HG02840 (cell line): ENCODE results near the gene NPL.

Experiments
- ATAC-seq: cut with Tn5 transposase; IDR thresholded peaks from one replicate; pipeline ENCODE4 v1.9.1; 2021; ENCODE audit warnings: mild to moderate bottlenecking, moderate library complexity, moderate number of reproducible peaks; ENCODE audit not compliant: unreplicated experiment, low FRiP score

NPL gene, protein sequence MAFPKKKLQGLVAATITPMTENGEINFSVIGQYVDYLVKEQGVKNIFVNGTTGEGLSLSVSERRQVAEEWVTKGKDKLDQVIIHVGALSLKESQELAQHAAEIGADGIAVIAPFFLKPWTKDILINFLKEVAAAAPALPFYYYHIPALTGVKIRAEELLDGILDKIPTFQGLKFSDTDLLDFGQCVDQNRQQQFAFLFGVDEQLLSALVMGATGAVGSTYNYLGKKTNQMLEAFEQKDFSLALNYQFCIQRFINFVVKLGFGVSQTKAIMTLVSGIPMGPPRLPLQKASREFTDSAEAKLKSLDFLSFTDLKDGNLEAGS

DNA sequence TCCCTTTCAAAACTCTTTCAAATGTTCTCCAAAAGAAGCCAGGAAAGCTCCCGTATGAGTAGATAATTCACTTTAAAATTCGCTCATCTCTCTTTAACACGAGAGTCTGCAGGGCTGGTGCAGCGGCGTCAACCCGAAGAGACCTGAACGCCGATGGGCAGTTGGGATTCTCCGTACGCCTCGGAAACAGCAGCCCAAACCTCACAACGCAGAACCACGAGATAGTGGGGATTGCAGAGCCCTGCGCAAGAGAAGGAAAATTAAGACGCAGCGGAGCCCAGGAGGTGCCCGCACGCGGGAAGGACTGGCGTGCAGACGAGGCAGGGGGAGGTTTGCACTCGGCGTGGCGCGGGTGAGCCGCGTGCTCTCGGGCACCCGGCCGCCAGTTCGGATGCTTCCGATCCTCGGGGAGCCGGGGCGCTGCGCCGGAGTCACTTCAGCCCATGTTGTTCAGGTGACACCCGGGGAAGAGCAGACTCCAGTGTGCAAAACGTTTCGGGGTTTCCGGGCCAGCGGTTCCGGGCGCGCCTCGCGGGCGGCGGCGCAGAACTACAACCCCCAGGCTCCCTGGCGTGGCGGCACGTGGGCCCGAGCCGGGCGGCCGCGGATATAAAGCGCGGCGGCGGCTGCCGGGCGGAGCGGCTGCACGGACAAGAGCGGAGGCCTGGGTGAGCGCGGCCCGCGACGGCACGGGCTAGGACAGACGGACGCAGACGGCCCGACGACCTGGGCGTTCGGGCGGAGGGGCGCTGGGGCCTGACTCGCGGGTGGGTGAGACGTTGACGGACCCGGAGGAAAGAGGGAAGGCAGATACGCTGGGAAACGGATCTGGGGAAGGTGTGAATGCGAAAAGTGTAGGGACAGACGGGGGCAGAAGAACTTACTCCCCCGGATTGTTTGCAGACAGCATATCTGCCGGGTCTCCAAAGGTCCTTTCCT is at the start of gene NPL:
TSS of gene NPL (plus strand) at position 636 of the 939 bp plus-strand sequence. CDS start 4,599 bp downstream, outside the sequence.
- ATAC-seq, result peak; percentile 87

DNA sequence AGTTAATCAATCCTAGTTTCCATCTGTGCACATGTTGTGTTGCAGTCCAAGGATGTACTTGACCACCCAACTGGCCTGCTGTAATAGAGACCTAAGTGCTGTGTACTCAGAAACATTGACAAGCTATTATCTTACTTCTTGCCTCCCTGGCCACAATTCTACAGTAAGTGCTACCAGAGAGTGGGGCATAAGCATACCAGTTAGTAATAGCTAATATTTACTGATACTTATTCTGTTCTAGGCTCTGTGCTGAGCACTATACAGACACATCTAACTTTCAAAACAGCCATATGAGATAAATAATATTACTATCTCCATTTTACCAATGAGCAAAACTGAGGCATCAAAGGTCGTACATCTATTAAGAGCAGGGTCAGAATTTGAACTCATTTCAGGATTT is 49.5 kb upstream of the NPL start:
- ATAC-seq, result no peak

DNA sequence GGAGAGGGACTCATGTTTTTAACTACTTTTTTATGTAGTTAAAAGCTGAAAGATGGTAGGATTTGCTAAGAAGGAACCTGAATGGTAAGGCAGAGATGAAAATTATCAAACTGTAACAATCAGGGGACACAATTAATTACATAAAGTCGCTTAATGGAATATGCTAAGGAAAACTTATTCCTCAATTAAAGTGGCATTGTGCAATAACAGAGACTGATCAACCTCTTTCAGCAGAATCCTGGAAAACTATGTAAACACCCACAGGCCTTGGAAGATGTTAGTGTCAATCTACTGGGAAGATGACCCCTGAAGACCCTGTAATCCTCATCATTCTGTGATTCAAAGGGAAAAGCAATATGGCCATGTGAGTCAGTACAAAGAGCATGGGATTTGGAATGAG is 46.8 kb upstream of the NPL start:
- no peak for ATAC-seq

DNA sequence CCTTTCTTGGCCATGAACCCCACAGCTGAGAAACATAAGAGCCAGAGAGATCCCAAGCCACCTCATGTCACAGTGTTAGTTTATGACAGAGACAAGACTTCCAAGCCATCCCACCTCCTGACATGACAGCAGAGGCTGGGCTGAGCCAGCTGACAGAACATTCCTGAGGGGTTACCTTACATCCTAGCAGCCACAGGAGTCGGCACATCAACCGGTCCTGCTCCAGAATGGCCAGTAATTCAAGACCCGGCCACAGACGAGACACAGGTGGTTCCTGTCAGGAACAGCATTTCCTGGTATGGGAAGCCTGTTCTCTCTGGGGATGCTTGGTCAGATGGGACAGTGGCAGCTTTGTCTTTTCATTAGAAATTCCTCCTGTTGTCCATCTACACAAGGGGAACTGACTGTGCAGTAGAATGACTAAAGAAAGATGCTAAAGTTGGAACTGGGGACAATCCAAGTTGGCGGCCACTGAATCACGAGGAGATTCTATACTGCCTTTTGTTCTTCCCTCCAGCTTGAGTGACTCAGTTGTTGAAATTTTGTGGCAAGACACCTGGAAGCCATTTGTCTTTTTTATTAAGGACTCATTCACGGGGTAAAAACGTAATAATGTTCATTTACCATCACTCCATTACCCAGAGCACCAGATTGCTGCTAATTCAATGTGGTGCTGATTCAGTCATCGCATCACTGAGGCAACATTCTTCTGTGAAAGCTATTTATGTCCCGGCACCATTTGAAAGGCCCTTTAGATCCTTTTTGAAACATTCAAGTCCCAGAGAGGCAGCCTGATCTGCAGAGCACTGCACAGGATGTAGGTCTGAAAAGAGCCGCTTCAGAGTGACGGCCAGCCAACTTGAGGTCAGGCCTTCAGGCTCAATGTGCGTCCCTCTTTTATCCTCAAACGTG is 37.2 kb upstream of the NPL start:
- ATAC-seq, result no peak

DNA sequence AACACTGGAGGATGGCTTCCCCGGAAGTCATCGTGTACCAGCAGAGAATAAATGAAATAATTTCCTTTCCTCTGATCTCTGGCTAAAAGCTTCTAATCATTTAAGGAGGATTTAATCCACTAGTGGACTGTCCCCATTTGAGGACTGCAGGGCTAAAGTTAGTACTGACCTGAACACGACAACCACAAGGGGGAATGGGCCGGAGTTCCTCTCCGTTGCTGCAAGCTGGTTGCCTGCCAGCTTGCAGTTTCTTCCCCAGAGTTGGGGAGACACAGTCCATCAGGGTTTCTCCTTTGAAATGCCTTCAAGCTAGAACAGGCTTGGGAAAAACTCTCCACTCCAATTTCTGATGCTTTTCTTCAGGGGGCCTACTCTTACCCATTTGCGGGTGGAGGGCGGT is 35.5 kb upstream of the NPL start:
- no peak for ATAC-seq

DNA sequence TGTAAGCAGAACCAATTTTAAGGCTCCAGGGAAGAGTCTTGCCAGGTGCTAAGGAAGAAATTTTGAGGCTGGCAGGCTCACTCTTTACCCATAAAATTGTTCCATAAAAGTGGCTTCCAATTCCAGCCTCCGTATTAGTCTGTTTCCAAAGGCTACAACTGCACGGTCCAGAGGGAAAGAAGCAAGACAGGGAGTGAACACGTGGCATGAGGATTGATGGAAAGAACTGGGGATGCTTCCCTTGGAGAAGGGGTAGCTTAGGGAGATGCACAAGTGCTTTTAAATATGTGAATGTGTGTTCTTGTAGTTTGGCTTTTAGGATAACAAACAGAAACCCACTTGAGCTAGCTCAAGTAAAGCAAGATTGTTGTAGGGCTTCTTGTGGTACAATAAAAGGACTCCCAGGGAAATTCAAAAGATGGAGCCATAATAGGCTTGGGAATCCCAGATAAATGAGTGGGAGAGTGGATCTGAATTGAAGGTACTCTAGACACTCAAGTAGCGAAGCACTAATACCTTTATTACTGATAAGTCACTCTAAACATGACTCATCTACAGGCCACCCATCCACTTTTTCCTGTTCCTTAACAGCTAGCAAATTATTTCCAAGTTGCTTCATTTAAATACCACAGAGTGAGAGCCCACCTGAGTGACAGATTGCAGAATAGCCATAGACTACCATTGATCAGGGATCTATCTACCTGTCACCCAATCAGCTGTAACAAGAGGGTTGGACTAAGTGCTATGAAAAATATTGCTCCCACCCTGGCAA is 34.8 kb upstream of the NPL start:
- no peak for ATAC-seq

DNA sequence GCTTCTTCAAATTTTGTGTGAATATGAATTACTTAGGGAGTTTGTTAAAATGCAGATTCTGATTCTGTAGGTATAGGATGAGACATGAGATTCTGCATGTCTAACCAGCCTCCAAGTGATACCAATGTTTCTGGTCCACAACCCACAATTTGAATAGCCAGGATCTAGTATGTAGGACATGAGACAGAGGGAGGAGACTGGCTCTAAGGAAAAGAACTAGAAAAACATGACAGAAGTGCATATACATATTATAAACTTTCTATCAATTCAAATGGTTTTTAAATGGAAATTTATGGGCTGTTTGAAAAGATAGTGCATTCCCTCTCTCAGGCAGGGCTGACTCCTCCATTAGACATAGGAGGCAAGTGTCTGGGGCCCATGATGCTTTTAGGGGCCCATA is 33.9 kb upstream of the NPL start:
- ATAC-seq, result no peak

DNA sequence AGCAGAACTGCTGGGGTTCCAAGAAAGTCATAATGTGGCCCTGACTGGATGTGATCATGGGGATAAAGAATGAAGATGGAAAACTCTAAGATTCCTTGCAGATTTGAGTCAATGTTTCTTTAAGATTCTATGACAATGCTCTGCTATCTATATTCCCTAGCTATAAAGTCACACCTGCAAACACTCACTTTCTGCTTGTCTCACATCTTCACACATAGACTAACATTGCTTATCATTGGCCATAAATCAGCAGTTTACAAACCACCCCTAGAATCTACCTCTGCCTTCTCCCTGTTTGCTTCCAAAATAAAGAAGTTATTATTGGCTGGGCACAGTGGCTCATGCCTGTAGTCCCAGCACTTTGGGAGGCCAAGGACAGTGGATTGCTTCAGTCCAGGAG is 33.1 kb upstream of the NPL start:
- ATAC-seq, result no peak

DNA sequence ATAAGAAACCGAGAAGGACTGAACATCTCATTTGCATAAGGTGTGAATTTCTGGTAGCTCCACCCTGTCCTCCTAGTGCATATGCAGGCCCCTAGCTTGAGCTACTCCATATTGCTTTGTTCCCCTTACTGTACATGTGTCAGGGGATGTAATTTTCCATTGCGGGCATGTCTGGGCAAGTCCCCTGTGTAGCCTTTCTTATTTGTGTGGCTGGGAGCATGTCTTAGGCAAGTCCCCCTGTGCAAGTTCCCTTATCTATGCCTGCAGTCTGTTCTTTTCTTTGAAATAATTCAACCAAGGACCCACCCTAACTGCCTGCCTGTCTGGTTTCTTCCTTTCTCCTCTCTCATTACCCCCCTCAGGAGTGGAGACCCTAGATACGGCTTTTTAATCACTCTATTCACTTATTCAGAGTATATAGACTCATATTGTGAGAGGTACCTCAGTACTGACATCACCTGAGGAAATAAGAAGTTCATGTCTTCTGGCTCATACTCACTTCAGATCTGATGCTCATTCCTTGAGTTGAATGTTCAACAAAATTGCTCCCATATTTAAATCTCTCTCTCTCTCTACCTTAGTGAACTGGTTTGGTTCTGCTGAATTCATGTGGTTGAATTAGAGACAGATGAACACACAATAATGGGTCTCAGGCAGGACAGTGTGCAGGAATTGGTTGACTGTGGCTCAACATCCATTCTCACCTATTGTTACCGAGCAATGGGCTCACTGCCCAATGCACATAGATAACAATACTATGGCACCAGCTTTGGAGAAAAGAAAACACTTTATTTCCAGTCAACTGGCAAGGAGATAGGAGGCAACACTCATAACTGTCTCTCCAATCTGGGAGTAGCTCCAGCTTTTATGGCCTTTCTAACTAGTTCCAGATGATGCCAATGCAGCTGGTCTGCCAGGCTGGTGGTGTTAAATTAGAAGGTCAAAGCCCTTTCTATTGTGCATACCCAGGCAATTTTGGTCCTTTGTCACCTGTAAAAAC is 27.9 kb upstream of the NPL start:
- no peak for ATAC-seq

DNA sequence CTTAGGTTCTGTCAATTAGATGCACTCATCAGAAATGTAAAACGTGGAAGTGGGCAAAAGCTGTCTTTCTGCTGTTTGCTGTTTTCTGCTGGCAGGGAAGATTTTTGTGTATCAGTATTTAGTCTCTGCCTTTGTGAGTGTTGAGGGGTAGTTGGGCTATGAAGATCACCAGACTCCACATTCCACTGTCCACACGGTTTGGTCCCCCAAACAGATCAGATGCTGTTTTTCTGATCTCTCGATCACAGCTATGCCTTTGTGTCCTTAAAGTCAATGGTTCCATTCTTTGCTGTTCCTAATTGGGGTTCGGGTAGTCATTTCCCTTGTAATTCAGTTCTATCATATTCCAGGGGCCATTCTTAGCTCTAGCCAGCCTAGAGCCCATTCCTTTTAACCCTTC is 27.0 kb upstream of the NPL start:
- ATAC-seq, result no peak

DNA sequence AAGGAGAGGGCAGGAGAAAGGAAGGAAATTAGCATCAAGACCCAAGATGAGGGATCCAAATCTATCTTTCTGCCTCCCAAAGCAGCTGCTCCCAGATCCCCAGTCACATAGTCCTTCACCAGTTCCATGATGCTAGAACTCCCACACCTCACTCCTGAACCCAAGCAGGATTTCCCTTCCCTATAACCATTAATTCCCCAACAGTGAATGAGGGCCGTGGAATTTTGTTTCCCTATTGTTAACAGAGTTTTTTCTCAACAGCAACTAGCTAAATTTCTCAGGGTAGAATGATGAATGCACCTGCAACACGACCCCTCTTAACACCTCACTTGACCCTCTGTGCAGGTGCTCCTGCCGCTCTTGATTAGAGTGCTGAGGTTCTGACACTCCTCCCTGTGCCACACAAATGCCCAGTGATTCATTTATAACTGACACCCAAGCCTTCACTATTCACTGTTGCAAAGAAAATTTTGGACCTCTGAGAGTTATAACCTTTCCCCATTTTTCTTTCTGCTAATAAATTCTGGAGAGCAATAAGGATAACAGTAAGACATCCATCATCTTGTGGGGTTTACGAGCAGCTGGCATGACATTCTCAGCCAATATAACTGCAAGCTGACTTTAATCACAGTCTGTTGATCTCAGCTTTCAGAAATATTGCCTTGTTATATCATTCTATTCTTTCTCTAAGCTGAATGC is 25.4 kb upstream of the NPL start:
- no peak for ATAC-seq

DNA sequence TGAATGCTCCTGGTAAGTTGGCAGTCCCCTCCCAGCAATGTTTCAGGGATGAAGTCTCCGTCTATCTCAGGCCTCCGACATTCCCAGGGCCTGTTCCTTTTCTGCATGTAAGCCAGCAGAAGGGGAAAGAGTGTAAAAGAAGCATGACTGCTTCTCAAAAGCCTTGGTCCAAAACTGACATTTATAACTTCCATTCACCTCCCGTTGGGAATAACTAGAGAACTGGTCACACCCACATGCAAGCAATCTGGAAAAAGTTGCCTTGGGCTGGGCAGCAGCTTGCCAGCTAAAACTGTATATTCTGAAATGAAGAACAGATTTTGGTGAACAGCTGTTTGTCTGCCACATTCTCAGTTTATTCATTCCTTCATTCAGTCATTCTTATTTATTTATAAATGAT is 24.2 kb upstream of the NPL start:
- no peak for ATAC-seq

DNA sequence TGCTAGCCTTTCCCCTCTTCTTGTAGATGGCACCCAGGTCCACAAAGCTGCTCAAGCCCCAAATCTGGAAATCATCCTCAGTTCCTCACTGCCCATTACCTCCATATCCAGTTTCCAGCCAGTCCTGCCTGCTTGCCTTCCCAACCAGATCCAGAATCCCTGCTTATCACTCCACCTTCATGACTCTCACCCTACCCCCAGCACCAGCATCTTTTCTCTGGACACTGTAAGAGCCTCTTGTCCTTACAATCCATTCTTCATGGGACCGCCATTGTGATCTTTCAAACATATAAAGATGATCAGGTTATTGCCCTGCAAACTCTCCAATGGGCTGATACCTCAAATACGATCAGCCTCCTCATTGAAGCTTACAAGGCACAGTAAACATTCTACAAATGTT is 23.5 kb upstream of the NPL start:
- no peak for ATAC-seq

DNA sequence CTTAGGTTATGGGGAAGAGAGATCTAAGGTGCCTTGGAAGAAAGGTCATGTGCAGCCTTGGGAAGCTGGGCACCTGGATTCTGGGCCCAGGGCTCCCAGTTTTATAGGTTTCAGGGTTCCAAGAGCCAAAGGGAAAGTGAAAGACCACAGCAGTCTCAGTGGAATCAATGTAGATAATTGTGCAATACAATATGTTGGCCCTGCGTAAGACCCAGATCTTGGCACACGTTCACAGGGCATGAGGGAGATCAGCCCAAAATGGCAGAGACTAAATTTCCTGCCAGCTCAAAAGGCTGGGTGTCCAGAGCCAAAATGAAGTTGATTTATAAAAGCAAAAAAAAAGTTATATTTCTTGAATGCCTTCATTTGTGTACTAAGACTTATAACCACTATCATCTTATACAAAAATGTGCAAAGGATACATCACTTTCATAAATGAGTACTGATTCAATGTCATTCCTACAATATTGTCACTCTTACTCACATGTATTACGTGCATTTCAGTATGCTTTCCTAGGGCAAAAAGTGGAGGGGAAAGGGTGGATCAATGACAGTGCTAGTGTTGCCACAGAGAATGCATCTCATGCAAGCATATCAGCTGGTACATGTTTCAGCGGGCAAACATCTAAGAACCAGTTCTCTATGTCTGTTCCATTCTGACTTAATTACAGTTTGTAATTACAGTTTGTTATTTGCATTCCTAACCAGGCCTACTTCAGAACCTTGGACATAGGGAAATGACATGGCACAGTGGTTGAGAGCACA is 22.5 kb upstream of the NPL start:
- ATAC-seq, result no peak

DNA sequence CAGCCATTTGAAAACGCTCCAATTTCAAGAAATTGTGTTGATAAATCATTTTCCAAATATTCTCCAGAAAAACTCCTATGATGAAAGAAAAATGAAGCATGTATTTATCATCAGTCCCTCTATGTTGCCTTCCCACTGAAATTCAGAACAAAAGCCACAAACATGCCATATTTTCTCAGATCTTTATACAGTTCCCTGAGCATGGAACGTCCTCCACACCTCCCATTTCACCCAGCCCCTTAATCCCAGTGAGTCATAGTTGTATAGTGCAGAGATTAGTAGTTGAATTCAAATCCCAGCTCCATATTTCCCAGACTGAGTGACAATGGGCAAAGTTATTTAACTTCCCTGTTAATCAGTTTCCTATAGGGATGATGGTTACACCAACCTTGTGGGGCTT is 20.6 kb upstream of the NPL start:
- no peak for ATAC-seq

DNA sequence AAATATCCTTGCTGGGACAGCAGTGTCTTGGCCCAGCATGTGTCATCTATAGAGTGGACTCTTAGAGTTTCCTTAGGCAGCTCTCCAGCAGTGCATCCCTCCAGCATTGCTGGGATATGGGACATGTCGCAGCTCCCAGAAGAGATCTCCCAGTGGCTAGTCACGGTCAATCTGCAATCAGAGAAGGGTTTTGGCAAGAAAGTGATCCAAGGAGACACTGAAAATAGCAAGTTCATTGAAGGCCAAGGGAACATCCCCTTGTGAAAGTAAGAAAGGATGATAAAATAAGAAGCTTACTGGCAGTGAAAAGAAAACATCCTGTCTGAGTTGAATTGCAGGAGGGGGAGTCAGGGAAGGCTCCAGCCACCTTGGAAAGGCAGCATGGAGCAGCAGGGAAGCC is 19.3 kb upstream of the NPL start:
- no peak for ATAC-seq

DNA sequence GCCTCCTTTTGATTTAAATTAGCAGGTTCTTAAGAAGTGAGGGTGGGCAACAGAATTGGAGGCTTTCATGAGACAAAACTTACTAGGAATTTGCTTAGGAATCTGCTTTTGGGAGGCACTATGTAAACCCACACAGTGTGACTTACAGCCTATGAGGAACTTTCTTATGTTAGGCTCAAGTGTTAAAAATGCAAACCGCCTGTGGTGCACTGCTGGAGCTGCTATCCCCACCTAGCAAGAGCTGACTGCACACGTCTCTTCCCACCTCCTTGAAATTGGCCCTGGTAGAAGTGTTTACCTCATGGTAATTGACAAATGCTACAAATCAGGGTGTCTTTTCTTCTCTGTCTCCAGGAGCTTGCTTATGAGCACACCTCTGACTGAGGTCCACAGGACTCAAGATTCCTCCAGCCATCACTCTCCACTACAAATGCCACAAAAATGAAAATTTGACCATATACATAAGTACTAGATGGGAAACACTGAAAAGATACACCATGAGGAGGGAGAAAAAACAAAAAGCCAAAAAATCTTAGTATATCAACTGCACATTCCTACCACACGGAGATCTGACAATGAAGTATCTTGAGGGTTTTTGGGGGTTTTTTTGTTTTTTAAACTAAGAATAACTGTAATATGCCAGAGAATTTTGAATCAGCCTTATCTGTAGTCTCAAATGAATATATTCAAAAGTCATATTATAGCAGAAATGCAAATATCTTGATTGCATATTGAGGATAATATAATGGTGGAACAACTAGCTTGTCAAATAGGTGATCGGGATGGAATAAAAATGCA is 18.2 kb upstream of the NPL start:
- ATAC-seq, result no peak
